K562 (cell line): Measurements from ENCODE around the gene NR5A1.

Experiments used
- CTCF ChIP-seq, 3 experiments: IDR thresholded peaks in 2 of 3; conservative IDR thresholded peaks in 1 of 3; 2 replicates each; pipeline ENCODE4 v1.5.1; 2011 to 2012; ENCODE audit warnings: low read length in 3 of 3, mild to moderate bottlenecking in 3 of 3, control low read depth in 2 of 3, improper control_type of control experiment in 1 of 3, inconsistent platforms in 1 of 3, low read depth in 1 of 3, mixed read lengths in 1 of 3, moderate library complexity in 1 of 3; ENCODE audit not compliant: insufficient read depth in 2 of 3
- E2F4 ChIP-seq: sonication (generic); formaldehyde crosslinking; IDR thresholded peaks from 2 replicates; pipeline ENCODE4 v1.8.0; 2022; ENCODE audit warnings: mild to moderate bottlenecking, low read depth, missing genetic modification reagents
- FOXK2 ChIP-seq, 2 experiments: fragments of 450-650 bp; IDR thresholded peaks in 1 of 2; conservative IDR thresholded peaks in 1 of 2; 2 replicates each; pipeline ENCODE4 v1.6.1; 2016; ENCODE audit warnings: low read depth in 2 of 2, mild to moderate bottlenecking in 1 of 2
- REST ChIP-seq, 2 experiments: fragments of 450-650 bp; formaldehyde crosslinking in 1 of 2; IDR thresholded peaks; 2 replicates each; pipeline versions ENCODE4 v1.4.0 to v1.6.1; 2014 to 2020; ENCODE audit warnings: mild to moderate bottlenecking in 2 of 2, borderline replicate concordance in 1 of 2, low read depth in 1 of 2
- SETDB1 ChIP-seq: IDR thresholded peaks from one replicate; pipeline ENCODE4 v1.6.1; 2012; ENCODE audit warnings: low read length, control low read depth, inconsistent platforms
- TGIF2 ChIP-seq: sonication (generic); formaldehyde crosslinking; IDR thresholded peaks from 2 replicates; pipeline ENCODE4 v1.8.1; 2022; ENCODE audit warnings: mild to moderate bottlenecking, missing genetic modification reagents, moderate library complexity
- UBTF ChIP-seq, 2 experiments: IDR thresholded peaks; 2 replicates each; pipeline ENCODE4 v1.6.1; 2012; ENCODE audit warnings: improper control_type of control experiment in 2 of 2, low read depth in 2 of 2, low read length in 2 of 2, borderline replicate concordance in 1 of 2

- no peak for TF ChIP-seq E2F4
- no peak for TF ChIP-seq SETDB1
- no peak for TF ChIP-seq UBTF (IDR thresholded peaks at IDR 0.05; ENCODE audit: borderline replicate concordance in 1 of 2, low read depth in 2 of 2, low read length in 2 of 2)
- no peak for TF ChIP-seq FOXK2 (conservative IDR thresholded peaks at IDR 0.05 in 1 of 2, IDR thresholded peaks at IDR 0.05 in 1 of 2; ENCODE audit: low read depth in 2 of 2)
- no peak for TF ChIP-seq REST (IDR thresholded peaks at IDR 0.05; ENCODE audit: borderline replicate concordance)
- TF ChIP-seq REST (CRISPR knock-in tag; IDR thresholded peaks at IDR 0.05; ENCODE audit: low read depth) = no peak
- no peak for TF ChIP-seq TGIF2 (CRISPR knock-in tag)
- TF ChIP-seq CTCF (IDR thresholded peaks at IDR 0.05 in 2 of 3, conservative IDR thresholded peaks at IDR 0.05 in 1 of 3; ENCODE audit: insufficient read depth in 2 of 3, low read depth in 1 of 3, low read length in 3 of 3) = peak; percentile 33 to 46 (median 41); a peak in 4 of 6 replicates
These were observed 4.2 kb upstream of the NR5A1 start for GRCh38 chr9:124511426-124511840.
